T-helper 2 cell (primary cell): ENCODE measurements around the gene RUNX1.

ENCODE experiments used
- DNase-seq, 5 experiments: peaks; one replicate each; pipeline versions ENCODE4 v3.0.0 to v3.0.0-alpha.2; 2012 to 2022

Gene RUNX1

DNA sequence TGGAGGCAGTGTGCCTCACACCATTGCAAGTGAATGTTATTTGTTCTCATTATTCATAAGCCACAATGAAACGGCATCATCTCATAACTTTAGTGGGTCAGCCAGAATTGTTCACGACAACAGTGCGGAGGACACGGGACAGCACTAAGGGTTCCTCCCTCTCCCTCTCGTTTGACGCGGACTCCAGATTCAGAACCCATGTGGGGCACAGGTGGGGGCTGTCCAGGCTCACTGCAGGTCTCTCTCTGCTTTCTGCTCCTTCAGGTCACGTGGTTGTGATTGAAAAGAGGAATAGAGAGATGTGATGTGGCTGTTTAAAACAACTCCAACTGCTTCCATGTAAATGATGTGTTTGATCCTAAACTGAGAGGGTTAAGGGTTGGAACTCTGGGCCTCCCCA is 13.5 kb downstream of the RUNX1 start:
- no peak for DNase-seq

DNA sequence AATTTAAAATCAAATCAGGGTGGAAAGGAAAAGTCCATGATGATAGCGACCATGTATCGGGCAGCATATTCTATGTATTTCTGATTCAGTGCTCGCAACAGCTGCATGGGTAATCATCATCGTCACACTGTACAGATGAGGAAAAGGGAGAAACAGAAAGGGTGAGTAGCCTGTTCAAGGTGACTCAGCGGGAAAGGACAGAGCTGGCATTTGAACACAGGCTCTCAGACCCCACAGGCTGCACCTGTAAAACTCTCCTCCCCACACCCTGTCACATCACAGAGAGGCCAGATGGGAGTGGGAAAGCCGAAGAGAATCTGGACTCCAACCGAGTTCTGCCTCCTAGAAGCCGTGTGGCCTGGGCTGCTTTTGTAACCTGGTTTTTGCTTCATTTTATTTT is 14.0 kb downstream of the RUNX1 start:
- DNase-seq = no peak

DNA sequence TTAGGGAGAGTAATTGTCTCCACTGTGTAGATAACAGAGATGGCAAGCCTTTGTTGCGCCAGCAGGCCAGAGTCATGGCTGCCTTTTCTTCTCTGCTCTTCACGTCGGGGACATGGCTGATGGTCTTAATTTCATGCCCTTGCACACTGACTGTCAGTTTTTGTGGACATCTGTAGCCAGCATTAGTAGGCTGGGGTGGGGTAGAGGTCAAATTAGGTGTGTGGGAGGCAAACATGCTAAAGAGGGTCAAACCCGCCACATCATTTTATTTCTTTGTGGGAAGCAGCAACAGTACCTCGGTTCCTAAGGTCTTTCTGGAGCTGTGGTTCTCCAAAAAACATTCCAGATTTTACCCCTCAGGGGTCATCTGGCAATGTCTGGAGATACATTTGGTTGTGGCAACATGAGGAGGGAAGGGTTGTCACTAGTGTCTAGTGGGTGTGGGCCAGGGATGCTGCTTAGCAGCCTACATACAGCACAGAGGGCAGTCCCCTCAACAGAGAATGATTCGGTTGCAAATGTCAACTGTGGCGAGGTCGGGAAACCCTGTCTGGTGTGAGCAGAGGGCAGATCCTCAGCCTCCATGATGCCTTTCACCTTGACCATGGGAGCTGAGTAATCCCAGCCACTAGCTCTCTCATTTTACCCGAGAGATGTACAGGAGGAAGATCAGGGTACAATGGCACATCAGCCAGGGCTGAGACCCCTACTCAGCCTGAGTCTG is 14.7 kb downstream of the RUNX1 start:
- no peak for DNase-seq

DNA sequence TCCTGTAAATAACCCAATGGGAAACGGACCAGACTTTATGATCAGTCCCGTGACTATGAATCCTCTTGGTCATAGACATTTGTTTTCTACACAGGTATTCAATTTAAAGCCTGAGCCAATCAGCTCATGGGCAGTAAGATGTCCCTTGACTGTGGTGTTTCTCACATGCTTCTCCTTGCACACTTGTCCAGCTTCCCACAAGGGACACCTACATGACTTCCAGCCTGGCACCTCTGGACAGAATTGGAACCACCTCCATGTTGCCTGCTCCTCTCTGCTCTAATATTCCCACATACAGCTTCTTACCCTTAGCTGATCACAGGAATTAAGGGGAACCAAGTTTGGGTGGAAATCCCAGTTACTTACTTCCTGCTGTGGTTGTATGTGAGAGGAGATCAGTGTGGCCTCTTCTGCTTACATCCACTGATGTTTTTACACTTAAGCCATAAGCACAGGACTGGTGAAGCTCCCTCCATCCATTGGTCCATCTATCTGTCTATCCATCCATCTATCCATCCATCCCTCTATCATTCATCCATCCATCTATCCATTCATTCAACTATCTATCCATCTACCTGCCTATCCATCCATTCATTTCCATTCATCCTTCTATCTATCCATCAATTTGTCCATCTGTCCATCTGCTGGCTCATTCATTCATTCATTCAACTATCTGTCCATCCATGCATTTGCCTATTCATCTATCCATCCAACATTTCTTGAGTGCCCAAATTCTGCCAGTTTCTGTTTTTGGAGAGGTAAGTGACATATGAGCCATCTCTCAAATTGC is 16.4 kb downstream of the RUNX1 start:
- no peak for DNase-seq

DNA sequence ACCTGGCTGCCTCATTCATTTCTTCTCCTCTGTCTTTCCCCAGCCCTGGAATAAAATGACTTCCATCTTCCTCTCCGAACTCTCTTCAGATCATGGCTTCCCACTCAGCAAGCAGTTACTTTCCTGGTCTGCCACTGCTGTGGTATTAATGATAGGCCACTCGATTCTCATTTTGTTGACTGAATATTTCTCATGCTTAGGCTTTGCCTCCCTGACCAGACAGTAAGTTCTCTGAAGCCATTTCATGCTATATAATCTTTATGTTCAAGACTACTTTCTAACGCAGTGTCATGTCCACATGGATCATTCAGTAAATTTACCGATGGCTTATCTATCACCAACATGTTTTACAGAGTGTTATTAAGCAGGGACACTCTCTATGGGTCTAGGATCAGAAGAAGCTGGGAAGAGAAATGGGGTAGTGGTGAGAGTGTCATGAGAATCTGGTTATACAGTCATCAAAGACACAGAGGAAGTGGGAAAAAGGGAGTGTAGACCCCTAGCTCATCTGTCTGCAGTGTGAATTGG is 20.6 kb downstream of the RUNX1 start:
- DNase-seq = no peak

DNA sequence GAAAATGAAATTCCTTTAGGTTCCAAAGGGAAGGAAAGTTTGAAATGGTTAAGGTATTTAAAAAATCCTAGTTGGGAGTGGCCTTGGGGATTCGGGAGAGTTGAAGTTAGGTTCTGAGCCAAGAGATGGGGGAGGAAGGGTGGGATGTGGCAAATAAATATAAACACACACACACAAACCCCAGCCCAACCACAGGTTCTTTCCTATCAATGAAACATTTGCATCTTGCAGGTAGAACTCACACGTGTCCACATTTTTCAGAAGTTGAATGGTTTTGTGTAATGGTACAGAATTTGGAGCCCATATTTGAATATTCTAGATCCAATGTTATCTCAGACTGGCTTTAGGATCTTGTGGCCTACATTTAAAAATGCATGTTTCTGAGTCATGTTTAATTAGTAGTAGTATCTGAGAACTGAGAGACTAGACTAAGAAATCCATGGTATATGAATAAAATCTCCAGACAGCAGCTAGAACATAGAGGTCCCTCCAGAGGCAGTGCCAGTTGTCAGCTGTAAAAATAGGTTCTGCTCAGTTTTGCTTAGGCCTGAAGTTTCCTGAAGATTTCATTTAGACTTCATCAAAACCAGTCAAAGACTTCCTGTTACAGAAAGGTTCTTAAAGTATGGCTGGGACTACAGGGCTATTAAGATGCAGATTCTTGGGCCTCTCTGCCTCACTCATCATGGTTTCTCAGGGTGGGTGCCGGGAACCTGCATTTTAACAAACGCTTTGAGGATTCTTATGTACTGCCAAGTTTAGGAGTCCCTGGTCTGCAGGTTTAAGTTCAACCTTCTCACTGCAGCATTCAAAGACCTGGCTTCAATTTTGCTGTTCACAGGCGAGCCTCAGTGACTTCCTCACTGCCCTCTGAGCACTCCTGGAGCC is 21.3 kb downstream of the RUNX1 start:
- peak in 2 of 5 experiments; percentile 15 to 88 for DNase-seq

DNA sequence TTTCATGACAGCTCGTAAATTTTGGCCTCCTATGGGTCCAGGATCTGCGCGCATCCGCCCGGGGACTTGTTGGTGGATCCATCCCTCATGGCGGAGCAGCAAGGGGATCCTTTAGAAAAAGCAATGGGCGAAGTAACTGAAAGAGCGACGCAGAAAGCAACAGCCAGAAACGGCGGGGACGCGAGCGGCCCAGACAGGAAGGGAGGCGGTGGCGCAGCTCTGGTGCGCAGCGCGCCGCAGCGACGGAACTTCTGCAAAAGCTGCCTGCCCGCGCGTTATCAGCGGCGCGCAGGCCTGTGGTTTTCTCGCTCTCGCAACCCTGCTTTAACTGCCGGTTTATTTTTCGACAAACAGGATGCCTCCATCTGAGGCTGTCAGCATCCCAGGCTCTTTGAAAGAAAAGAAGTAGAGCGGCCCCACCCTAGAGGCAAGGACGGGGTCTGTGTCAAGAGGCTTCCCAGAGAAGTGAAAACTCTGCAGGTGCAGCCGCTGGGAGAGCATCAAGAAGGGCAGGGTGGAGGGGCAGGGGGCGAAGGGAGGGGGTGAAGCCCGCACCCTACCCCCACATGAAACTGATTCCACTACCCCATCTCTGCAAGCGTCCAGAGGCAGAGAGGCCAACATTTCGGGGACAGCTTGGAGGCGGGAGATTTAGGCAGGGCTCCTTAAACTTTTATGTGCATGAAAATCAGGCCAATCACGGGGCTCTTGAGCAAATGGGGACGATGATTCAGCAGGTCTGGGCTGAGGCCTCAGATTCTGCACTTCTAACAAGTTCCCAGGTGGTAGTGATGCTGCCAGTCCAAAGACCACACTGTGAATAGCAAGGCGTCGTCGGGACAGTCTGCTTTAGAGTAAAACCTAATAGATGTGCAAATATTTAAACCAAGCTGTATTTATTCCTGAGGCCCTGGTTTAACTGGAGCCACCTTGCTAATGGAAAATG is 22.2 kb downstream of the RUNX1 start:
- DNase-seq = peak; percentile 55 to 99 (median 79)

DNA sequence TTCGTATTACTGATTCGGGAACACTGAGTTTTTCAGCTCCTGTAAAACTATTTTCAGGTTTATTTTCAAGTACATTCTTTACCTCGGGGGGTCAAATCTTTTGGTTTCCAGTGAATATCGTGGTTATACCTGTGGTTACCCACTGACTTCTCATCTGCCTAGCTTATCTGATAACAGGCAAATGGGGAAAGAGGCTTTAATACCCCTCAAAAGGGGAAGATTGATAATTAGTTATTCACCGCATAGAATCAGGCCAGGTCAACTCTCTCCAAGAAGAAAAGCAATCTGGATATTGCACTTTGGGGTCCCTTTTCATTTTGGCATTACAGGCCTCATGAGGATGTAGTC is 23.0 kb downstream of the RUNX1 start:
- DNase-seq = peak in 1 of 5 experiments; percentile 78

DNA sequence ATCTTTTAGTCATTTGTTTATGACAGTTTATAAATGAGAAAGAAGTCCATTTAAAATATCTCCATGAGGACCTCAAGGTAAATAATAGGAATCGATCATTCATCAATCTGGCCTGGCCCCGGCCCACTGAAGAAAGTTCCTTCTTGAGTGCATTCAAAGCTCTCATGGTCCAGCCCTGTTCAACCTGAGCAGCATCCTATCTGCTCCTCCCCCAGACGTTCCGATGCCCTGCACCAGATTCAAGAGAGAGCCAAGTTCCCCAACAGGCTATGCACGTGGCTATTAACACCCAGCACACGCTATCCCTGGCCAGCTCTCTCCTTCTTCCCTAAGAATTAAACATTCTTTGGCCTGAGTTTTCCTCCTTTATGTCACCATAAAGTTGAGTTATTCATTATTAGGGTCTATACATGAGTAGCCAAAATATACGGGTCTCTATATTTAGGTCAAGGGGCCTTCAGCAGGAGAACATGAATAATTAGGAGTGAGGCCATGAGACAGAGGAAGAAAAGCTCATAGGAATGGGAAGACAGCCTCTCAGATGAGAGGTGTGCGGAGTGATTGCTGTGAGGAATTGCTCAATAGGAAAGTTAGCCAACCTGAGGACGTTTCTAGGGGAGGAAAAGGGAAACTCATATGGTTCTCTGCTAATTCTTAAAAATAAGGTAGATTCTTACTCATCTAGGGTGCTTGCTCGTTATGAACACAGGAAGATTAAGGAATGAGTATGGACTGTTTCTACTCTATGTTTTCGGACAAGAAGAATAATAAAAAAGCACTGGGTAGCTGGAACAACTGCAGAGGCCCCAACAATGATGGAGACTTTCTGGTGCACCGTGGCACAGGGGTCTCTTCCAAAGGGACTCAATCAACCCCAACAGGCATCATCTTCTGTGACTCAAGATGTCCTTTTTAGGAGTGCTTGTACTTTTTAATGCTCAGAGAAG is 23.6 kb downstream of the RUNX1 start:
- DNase-seq = peak in 1 of 5 experiments; percentile 50

DNA sequence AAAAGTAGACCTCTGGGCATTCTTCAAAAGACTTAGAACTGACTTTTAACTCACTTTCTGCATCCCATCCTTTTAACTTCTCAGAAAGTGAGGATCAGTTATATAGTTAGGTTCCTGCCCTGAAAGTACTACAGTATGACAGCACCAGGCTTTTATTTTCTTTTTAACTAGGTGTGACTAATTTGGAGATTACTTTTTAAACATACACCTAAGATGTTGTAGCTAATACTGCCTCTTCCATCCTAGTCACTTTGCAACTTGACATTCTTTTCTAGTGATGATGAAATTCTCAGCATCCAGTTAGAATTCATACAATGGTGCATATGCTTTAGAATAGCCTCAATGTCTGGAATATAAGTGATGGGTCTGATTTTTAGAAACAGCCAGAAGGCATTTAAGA is 24.6 kb downstream of the RUNX1 start:
- peak in 1 of 5 experiments; percentile 74 for DNase-seq

DNA sequence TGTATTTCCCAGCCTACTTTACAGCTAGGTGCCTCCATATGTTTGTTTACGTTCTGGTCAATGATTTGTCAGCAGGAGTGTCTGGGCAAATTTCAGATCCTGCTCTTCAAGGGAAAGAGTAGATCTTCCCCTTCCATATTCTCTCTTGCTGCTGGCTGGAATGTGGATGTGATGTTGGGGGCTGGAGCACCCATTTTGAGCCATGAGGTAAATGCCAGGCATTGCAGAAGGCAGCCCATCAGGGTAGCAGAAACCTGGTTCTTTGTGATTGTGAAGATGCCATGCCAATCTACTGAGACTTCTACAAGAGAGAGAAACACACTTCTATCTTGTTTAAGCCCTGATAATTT is 25.1 kb downstream of the RUNX1 start:
- no peak for DNase-seq

DNA sequence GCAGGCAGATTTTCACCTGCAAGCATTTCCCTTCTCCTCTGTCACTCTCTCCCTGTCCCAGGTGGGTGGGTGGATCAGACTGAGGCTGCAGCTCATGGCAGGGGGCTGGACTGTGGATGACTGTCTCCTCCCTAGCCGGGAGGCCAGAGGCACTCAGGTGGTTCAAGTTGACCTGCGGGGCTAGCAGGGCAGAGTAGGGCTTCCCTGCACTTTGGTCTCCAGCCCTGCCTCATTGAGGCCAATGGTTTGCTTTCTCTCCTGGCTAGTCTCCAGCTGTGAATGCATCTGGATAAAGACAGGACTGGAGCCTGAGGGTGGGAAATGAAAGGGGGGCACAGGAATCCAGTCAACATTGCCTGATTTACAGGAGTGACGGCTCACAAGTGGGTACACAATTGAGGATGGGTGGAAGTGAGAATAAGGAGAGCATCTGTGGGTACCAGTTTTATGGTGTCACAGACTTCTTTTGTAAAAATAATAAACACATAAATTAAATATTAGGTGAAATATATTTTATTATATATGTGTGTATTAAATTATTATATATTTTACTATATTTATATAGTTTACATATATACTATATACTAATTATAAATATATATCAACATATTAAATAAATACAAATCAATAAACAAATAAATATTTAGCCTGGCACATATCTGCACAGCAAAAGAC is 25.6 kb downstream of the RUNX1 start:
- DNase-seq = no peak

DNA sequence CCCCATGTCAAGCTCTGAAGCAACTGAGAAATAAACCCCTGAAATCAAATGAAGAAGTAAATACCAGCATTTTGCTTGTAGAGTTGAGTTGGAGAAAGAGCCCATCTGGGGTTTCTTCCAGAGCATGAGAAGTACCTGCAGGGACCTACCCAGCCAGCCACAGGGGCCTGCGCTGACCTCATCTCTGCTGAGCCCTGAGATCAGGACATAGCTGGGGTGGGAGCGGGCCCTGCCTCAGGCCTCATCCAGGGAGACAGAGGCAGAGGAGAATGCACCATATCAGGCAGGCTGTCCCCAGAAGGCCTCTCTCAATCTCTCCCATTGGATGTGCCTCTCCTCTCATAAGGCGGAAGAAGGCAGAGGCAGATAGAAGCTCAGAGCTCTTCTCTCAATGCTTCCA is 27.6 kb downstream of the RUNX1 start:
- DNase-seq = no peak

DNA sequence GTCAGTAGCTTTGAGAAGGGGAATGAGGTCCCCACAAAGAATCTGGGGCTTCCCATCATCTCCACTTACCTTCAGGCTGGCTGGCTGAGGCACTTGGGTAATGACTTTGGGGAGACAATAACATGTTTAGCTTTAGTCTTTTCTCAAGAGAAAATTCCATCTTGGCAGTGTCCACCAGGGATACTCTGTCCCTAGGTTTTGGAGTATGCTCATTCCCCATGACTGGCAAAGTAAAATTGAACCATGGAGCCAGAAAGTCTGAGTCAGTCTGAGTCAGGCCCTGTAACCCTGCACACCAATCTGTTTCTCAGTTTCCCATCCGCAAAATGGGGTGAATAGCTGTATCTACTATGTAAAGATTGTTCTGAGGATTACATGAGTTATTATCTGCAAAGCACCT is 28.2 kb downstream of the RUNX1 start:
- DNase-seq = no peak

DNA sequence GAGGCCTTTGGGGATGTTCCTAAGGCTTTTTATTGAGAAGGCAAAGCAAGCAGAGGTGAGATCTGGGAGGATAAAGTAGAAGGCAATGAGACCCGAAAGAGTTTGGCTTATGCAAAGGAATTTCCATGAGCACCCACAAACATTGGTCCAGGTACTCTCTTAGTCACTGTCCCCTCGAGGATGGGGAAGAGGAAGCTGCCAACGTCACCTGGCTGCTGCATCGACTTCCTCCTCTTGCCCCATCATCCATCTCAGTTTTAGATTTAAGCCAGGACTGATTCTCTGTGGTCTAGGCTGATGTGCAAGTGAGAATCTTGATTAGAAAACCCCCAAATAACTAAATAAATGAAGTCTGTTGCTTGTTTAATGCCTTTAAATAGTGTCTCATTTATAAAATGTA is 28.7 kb downstream of the RUNX1 start:
- peak in 2 of 5 experiments; percentile 30 to 62 for DNase-seq

DNA sequence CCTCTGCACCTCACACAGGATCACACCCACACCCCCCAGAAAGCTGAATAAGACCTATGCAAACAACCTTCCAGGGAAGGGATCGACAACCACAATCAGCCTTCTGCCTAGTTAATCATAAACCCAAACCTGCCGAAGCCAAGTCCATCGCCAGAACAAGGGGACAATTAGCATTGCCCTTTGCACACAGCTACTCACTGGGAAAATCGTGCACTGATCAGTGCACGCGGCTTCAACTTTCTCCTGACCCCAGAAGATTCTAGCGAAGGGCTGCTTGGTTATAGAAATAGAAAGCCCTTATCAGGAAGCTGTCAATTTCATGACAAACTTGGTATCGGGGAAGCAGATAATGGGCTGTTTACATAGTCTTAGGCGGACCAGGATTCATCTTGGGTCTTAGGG is 29.5 kb downstream of the RUNX1 start:
- no peak for DNase-seq

DNA sequence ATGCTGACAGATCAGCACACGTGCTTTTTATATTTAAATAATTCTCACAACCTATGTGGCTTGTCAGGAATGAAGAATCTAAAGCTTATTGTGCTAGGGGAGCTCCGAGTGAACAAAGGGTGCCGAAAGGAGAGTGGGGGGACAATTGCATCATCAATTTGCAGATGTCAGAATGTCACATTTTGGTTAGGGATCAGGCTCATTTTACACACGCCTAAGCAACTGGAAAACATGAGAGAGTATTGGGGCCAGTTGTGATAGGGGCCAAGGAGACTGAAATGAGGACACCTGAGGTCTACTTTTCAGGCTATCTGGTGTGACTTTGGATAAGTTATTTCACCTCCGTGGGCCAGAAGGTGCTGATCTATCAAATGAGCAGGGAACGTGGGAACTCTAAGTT is 31.8 kb downstream of the RUNX1 start:
- no peak for DNase-seq

DNA sequence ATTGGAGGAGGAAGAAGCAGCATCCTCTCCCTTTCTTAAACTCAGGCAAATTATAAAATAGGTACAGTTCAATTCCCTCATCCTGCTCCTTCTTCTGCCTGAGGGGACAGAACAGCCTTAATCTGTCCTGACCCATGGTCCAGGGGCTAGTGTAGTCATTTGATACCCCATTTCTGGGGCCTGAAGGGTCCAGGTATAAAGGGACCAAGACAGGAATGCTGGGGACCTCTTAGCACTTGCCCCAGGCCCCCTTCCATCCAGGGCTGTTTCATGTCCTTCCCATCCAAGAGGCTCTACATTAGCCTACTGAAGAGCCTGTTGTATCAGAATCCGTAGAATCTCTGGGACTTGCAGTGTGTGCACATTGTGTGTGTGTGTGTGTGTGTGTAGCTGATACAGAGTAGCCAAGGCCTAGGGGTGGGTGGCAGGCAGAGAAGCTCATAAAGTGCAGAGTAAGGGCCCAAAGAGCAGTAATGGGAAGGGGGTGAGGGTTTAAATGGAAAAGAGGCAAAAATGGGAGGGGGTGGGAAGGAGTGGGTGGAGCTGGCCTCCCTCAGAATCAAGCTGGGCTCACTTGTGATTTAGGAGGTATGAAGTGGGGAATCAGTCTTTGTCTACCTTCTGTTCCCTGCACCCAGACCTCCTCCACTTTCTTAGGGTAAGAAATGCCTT is 32.4 kb downstream of the RUNX1 start:
- DNase-seq = no peak

DNA sequence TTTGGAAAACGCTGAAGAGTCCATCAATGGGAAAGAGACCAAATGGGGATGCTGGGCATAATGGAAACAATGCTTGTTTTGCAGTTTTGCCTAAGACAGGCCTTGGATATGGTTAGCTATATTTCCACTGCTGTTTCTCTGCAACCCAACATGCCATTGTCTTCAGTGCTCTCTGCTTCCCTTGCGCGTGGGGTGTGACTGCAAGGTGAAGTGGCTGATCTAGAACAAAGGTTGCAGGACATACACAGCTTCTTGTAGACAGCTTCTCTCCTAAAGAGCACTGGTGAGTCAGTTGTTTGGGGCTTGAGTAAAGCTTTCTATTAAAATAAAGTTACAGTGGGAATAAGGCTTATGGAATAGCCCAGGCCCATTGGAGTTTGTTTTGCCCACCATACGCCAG is 33.0 kb downstream of the RUNX1 start:
- no peak for DNase-seq
